HG02852 (cell line): ENCODE data around the gene PROZ.

Experiments
- ATAC-seq: cut with Tn5 transposase; IDR thresholded peaks from one replicate; pipeline ENCODE4 v1.9.1; 2021; ENCODE audit warnings: mild to moderate bottlenecking, moderate library complexity; ENCODE audit not compliant: unreplicated experiment

PROZ gene

DNA sequence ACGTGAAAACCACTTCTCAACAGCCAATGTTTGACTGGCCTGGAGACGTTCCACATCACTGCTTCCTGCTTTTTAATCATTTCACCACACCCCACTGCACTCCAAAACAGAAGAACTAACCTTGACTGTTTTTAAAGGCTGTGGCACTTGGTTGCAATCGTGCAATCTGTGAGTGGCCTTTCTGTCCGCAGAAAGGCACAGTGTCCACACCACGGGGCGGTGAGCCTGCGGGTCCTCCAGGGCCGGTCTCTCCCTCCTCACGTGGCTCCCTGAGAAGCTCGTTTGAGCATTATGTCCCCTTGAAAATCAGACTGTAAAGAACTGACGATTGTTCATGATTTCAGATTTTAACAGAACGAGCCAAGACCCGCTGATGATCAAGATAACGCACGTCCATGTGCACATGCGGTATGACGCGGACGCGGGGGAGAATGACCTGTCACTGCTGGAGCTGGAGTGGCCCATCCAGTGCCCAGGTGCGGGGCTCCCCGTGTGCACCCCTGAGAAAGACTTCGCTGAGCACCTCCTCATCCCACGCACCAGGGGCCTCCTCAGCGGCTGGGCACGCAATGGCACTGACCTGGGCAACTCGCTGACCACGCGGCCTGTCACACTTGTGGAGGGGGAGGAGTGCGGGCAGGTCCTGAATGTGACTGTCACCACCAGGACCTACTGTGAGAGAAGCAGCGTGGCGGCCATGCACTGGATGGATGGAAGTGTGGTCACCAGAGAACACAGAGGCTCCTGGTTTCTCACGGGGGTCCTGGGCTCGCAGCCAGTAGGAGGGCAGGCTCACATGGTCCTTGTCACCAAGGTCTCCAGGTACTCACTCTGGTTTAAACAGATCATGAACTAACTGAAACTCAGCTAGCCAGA, 13.0 kb downstream of the PROZ start:
- no peak for ATAC-seq

DNA sequence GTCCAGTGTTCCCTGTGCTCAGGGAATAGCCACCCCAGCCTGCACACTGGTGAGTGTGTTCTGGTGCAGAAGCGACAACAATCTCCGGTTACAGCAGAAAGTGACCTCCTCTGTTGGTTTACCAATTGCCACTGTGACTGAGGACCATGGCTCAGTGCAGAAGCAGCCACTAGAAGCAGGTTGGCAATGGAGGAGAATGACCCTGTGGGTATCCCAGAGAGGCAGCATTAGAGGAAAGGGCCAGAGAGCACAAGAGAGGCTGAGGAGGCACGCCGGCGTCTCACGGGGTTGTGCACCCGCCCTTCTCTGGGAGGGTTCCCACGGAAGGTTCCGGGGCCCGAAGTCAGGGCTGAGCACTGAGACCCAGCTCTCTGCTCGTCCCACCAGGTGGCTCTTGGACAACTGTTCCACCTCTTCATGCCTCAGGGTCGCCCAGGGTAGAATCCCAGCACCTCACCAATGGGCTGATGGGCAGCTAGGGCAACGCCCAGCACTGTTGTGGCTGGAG, 14.0 kb downstream of the PROZ start:
- ATAC-seq, result no peak

DNA sequence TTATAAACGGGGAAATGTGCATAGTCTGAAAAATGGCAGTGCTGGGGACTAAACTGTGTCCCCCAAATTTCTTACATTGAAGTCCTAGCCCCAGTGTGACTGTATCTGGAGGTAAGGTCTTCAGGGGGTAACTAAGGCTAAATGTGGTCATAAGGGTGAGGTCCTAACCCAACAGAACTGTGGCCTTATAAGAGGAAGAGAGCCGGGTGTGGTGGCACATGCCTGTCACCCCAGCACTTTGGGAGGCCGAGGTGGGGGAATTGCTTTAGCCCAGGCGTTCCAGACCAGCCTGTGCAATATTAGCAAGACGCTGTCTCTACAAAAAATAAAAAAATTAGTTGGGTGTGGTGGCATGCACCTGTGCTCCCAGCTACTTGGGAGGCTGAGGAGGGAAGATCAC, 17.8 kb downstream of the PROZ start:
- ATAC-seq, result no peak

DNA sequence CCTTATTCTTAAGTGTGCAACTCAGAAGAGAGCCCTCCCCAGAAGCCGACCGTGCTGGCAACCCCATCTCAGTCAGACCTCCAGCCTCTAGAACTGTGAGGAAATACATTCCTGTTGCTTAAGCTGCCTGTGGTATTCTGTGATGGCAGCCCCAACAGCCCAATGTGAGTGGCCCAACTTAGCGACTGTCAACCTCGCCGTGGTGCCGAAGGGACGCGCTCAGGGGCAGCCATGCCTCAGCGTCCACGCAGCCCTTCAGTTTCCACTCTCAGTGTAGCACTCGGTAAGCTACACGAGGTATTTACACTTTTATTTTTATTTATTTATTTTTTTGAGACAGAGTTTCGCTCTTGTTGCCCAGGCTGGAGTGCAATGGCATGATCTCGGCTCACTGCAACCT, 18.4 kb downstream of the PROZ start:
- ATAC-seq, result no peak

- no peak for ATAC-seq
Observed at GRCh38 chr13:113178070-113178895, 19.8 kb downstream of the PROZ start.

- ATAC-seq, result no peak
Observed at GRCh38 chr13:113178896-113179167, 20.4 kb downstream of the PROZ start.

GRCh38 chr13:113179374-113180230, 21.2 kb downstream of the PROZ start:
- ATAC-seq, result no peak

- no peak for ATAC-seq
Observed at GRCh38 chr13:113182046-113182445, 23.6 kb downstream of the PROZ start.

DNA sequence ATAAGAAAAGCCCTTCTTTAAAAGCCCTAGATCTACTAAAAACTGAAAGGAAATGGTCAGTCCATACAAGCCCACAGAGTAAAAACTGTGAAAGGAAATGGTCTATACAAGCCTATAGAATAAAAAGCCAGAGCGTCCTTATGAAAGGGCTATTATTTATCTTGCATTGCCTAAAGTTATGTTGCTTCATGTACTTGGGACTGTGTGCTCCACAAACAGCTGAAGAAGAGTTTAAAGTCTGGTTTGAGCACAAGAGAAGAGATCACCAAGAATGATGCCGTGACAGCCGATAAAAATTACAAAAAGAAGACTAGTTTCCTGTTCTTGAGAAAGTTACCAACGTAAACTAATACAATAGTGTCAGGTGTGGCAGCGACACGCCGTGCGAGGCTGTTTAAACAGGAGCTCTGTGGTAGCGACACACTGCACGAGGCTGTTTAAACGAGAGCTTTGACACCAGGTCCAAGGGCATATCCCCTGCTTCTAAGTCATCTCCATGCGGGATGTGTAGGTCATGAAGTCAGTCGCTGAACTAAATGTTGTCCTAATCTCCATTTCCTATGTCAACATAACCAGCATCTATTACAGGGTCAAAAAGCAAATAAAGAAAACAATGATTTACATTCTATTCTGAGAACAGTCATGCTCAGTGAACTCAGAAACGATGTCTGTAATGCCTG, 25.1 kb downstream of the PROZ start:
- ATAC-seq, result no peak

DNA sequence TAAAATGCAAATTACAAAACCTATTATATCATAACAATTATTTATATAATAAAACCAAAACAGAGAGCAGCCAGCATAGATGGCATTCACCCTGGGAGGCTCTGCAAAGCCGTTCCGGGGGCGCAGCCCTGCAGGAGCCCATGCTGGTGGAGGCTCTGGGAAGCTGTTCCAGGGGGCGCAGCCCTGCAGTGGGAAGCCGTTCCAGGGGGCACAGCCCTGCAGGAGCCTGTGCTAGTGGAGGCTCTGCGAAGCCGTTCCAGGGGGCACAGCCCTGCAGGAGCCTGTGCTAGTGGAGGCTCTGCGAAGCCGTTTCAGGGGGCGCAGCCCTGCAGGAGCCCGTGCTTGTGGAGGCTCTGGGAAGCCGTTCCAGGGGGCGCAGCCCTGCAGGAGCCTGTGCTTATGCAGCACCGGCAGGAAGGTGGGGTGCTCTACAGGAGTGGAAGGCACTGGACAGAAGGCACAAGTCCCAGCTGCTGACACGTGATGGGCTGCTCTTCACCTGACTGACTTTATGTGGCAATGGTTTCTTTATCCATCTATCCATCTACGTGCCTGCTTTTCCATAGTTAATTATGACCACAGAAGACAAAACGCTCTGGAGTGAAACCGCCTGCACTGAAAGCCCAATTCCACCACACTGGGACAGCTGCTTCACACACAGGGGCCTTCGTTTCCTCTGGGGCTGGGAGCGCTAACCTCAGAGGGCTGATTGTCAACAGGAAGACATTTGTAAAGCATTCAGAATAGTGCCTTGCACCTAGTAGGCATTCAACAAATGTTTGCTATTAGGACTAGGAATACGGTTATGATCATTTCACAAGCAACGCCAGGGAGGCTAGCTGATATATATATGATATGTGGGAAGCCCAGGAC, 26.4 kb downstream of the PROZ start:
- ATAC-seq, result no peak

DNA sequence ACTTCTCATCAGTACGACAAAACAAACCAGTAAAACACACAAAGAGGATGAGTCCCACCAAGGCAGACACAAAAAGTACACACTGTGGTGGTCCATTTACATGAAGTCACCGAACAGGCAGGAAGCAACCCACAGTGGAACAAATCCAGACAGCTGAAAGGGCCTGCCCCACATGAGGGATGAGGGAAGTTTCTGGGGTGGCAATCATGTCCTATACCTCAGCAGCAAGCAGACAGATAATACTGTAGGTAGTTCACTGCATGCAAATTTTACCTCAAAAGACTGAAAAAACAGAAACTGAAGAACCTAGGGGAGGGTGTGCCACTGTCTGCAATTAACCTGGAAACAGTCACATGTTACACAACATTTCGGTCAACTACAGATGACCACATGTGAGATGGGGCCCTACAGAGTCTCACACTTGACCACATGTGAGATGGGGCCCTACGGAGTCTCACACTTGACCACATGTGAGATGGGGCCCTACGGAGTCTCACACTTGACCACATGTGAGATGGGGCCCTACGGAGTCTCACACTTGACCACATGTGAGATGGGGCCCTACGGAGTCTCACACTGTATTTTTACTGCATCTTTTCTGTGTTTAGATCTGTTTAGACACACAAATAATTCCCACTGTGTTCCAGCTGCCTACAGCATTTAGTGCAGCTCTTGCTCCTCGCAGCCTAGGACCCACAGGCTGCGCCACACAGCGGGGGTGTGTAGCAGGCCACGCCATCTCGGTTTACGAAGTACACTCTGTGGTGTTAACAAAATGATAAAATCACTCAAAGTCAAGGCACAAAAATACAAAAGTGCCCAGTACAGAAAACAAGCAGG, 27.8 kb downstream of the PROZ start:
- ATAC-seq, result peak; percentile 87

- ATAC-seq, result no peak
Observed at GRCh38 chr13:113187263-113187669, 28.8 kb downstream of the PROZ start.

- no peak for ATAC-seq
Observed at GRCh38 chr13:113187883-113188665, 29.6 kb downstream of the PROZ start.

DNA sequence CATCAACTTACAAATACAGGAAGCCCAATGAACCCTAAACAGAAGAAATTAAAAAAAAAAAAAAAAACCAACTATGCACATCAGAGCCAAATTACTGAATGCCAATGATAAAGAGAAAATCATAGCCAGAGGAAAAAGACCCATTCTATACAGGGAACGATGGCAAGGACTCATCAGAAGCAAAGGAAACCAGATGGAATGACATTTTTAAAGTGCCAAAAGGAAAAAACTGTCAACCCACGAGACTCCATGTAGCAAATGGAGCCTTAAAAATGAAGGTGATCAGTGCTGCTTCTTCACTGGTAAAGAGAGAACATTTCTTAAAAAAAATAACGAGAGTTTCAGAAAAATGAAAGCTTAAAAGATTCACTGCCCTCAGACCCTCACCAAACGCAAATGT, 31.7 kb downstream of the PROZ start:
- no peak for ATAC-seq

DNA sequence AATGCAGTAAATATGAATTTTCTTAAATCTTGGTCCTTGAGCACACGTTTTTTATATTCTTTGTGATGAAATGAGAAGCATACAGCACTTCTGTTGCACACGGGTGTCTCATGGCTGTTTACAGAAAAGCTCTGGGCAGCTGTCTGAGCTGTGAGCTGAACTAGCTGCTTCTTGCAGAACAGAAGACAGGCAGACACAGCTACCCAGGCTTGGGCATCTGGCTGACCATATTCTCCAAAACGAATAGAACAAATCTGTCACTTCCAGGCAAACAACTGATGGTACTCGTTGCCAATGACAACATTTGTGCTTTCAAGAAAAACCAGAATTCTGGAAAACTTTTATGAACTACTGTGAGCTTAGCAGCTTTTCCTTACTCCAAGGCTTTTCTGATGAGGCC, 33.8 kb downstream of the PROZ start:
- no peak for ATAC-seq

- no peak for ATAC-seq
Observed at GRCh38 chr13:113192902-113193301, 34.5 kb downstream of the PROZ start.

DNA sequence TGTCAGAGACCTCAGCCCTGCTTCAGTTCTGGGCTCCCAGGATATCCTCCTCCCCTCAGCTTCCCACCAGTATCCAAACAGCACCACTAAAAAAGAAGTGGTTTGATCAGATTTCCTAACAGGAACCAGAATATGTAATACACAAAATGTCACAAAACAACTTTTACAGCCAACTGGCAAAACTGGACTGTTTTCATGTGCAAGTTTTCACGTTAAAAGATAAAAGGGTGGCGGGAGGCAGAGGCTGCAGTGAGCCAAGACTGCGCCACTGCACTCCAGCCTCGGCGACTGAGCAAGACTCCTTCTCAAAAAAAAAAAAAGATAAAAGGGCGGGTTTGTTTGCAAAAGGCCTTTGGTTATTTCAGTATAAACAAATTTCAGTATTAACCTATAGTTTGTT, 36.9 kb downstream of the PROZ start:
- ATAC-seq, result no peak
